ENCODE results near the gene FLNB. TPM values are rescaled to one million over a fixed set of nuclear protein-coding genes. Genes with fewer than 3 reads are reported as not detected.

Gene FLNB
- total RNA-seq, 3 donors from 2014 or later (not counting 1 experiment from before 2014, with no cell fraction given): 24.6 to 30.8 (median 26.6) TPM

- H3K4me1 ChIP-seq (ENCODE audit: control insufficient read depth, insufficient read depth, low read length): no peaks in the 10 kb centered on the region
- H3K4me3 ChIP-seq (ENCODE audit: low read length): no peak overlapping the region
- 98% methylated on average over 14 of the region's 14 CpGs for WGBS (ENCODE audit: insufficient coverage)
- no peaks in the 10 kb centered on the region for H3K9me3 ChIP-seq (ENCODE audit: control insufficient read depth, insufficient read depth, low read length)
- Mint-ChIP-seq H3K4me1 (no peaks in the 10 kb centered on the region), H3K27ac (no peak overlapping the region), H3K4me3 (no peak overlapping the region), H3K9me3 (no peaks in the 10 kb centered on the region), H3K27me3 (ENCODE audit: low read depth in 2 of 2) (no peaks in the 10 kb centered on the region), H3K36me3 (no peaks in the 10 kb centered on the region)
- no peaks in the 10 kb centered on the region for H3K27me3 ChIP-seq (ENCODE audit: control insufficient read depth, insufficient read depth, low read length)
- ATAC-seq (no peak), DNase-seq (no peak)
- TF ChIP-seq CTCF (IDR thresholded peaks at IDR 0.05): no peak
- intact Hi-C loops (cut with micrococcal nuclease): no loop called here
- peaks cover 27% of the 10 kb centered on the region for H3K36me3 ChIP-seq (ENCODE audit: control insufficient read depth, insufficient read depth, low read length)
- H3K27ac ChIP-seq (ENCODE audit: low read length): no peak overlapping the region
Observed at GRCh38 chr3:58150130-58150809, 142.0 kb downstream of the FLNB start.

DNA sequence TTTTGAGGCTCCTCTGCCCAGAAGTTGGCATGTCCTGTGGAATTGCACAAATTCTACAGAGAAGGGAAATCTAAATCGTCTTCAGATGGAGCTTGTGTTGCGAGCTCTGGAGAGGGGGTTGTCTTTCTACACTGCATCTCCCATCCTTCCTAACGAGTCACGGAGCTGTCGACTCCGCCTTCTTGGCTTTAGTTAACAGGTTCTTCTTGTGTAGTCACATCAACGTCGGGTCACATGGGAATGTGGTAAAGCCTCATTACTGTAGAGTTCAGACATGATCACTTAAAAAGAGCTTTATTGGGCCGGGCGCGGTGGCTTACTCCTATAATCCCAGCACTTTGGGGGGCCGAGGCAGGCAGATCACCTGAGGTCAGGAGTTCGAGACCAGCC is 142.6 kb downstream of the FLNB start:
- ATAC-seq (no peak), DNase-seq (no peak)
- H3K27me3 ChIP-seq (ENCODE audit: control insufficient read depth, insufficient read depth, low read length): no peaks in the 10 kb centered on the region
- H3K4me1 ChIP-seq (ENCODE audit: control insufficient read depth, insufficient read depth, low read length): no peaks in the 10 kb centered on the region
- no peak overlapping the region for H3K4me3 Mint-ChIP-seq
- H3K9me3 Mint-ChIP-seq: no peaks in the 10 kb centered on the region
- intact Hi-C loops (cut with micrococcal nuclease): no loop called here
- peaks cover 27% of the 10 kb centered on the region for H3K36me3 ChIP-seq (ENCODE audit: control insufficient read depth, insufficient read depth, low read length)
- no peaks in the 10 kb centered on the region for H3K36me3 Mint-ChIP-seq
- no peak overlapping the region for H3K27ac ChIP-seq (ENCODE audit: low read length)
- H3K4me3 ChIP-seq (ENCODE audit: low read length): no peak overlapping the region
- no peaks in the 10 kb centered on the region for H3K4me1 Mint-ChIP-seq
- H3K9me3 ChIP-seq (ENCODE audit: control insufficient read depth, insufficient read depth, low read length): no peaks in the 10 kb centered on the region
- WGBS (ENCODE audit: insufficient coverage): 94% methylated on average over 13 of the region's 13 CpGs
- no peak for TF ChIP-seq CTCF (IDR thresholded peaks at IDR 0.05)
- H3K27ac Mint-ChIP-seq: no peak overlapping the region
- H3K27me3 Mint-ChIP-seq (ENCODE audit: low read depth in 2 of 2): no peaks in the 10 kb centered on the region

DNA sequence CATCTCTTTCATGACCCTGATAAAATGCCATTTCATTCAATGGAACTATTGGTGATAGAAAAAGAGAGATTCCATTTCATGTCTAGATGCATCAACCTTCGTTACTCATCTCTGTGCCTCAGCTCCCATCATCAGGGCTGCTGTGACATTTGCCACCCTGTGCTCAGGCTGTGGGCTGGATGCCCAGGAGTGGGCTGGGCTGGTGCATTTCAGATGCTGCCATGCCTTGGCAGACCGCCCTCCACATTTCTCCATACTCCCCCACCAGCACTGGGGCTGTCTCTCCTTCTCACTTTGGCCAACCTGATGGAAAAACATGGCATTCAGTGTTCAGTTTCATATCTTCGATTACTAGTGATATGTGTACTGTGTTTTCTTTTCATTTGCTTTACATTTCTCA is 143.4 kb downstream of the FLNB start:
- no peak for DNase-seq
- H3K27ac Mint-ChIP-seq: no peak overlapping the region
- no peak for TF ChIP-seq CTCF (IDR thresholded peaks at IDR 0.05)
- no peaks in the 10 kb centered on the region for H3K9me3 ChIP-seq (ENCODE audit: control insufficient read depth, insufficient read depth, low read length)
- H3K27ac ChIP-seq (ENCODE audit: low read length): no peak overlapping the region
- no peak overlapping the region for H3K4me3 ChIP-seq (ENCODE audit: low read length)
- H3K27me3 Mint-ChIP-seq (ENCODE audit: low read depth in 2 of 2): no peaks in the 10 kb centered on the region
- WGBS (ENCODE audit: insufficient coverage): 100% methylated on average over 3 of the region's 3 CpGs
- H3K4me1 Mint-ChIP-seq: no peaks in the 10 kb centered on the region
- ATAC-seq: no peak
- intact Hi-C loops (cut with micrococcal nuclease): no loop called here
- H3K4me3 Mint-ChIP-seq: no peak overlapping the region
- H3K4me1 ChIP-seq (ENCODE audit: control insufficient read depth, insufficient read depth, low read length): no peaks in the 10 kb centered on the region
- no peaks in the 10 kb centered on the region for H3K36me3 Mint-ChIP-seq
- H3K27me3 ChIP-seq (ENCODE audit: control insufficient read depth, insufficient read depth, low read length): no peaks in the 10 kb centered on the region
- no peaks in the 10 kb centered on the region for H3K9me3 Mint-ChIP-seq
- peaks cover 30% of the 10 kb centered on the region for H3K36me3 ChIP-seq (ENCODE audit: control insufficient read depth, insufficient read depth, low read length)
